Breast epithelium (tissue), 3 donors: ENCODE measurements around the gene SLC66A2.
"Not testable (repeated sequence)": the region's sequence is repeated elsewhere in the genome, so short reads cannot be mapped to it uniquely, and the experiment has no call there.

Source experiments
- CTCF ChIP-seq, 3 donors: fragments of 450-650 bp; IDR thresholded peaks; one replicate each; pipeline ENCODE4 v1.5.1; 2016 to 2017; ENCODE audit warnings: antibody characterized with exemption in 3 of 3, mild to moderate bottlenecking in 3 of 3, moderate library complexity in 3 of 3
- POLR2A ChIP-seq: fragments of 450-650 bp; IDR thresholded peaks from one replicate; pipeline ENCODE4 v1.6.1; 2016; ENCODE audit warnings: antibody characterized with exemption, mild to moderate bottlenecking, moderate library complexity
- POLR2AphosphoS5 ChIP-seq, 3 donors: sonication (generic); formaldehyde crosslinking; IDR thresholded peaks; one replicate each; pipeline ENCODE4 v1.6.1; 2017; ENCODE audit warnings: antibody characterized with exemption in 3 of 3

DNA sequence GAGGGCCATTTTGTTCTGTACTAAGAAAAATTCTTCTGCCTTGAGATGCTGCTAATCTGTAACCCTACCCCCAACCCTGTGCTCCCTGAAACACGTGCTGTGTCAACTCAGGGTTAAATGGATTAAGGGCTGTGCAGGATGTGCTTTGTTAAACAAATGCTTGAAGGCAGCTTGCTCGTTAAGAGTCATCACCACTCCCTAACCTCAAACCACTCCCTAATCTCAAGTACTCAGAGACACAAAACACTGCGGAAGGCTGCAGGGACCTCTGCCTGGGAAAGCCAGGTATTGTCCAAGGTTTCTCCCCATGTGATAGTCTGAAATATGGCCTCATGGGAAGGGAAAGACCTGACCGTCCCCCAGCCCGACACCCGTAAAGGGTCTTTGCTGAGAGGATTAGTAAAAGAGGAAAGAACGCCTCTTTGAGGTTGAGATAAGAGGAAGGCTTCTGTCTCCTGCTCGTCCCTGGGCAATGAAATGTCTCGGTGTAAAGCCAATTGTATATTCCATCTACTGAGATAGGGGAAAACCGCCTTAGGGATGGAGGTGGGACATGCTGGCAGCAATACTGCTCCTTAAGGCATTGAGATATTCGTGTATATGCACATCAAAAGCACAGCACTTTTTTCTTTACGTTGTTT is 8.8 kb upstream of the SLC66A2 start:
- TF ChIP-seq CTCF (IDR thresholded peaks at IDR 0.05); POLR2A; POLR2AphosphoS5 (IDR thresholded peaks at IDR 0.05): not testable (repeated sequence)
